Endothelial cell (in vitro differentiated cells): ENCODE measurements around the gene PEX7. TPM values are rescaled to one million over a fixed set of nuclear protein-coding genes. Genes with fewer than 3 reads are reported as not detected.

Experiments
- DNase-seq: peaks from one replicate; pipeline ENCODE4 v3.0.0; 2021; ENCODE audit warnings: low spot score
- H3K27ac Mint-ChIP-seq: one replicate; pipeline ENCODE4 v1.8.0; 2021; ENCODE audit warnings: mixed read lengths, inconsistent platforms; ENCODE audit not compliant: unreplicated experiment
- H3K27me3 Mint-ChIP-seq: one replicate; pipeline ENCODE4 v1.8.0; 2021; ENCODE audit warnings: mild to moderate bottlenecking, moderate library complexity, mixed read lengths, inconsistent platforms; ENCODE audit not compliant: unreplicated experiment
- H3K36me3 Mint-ChIP-seq: one replicate; pipeline ENCODE4 v1.8.0; 2021; ENCODE audit warnings: mild to moderate bottlenecking, low read depth, mixed read lengths, inconsistent platforms; ENCODE audit not compliant: unreplicated experiment
- H3K4me1 Mint-ChIP-seq: one replicate; pipeline ENCODE4 v1.8.0; 2021; ENCODE audit warnings: mild to moderate bottlenecking, mixed read lengths, inconsistent platforms; ENCODE audit not compliant: unreplicated experiment
- H3K4me3 Mint-ChIP-seq: one replicate; pipeline ENCODE4 v1.8.0; 2021; ENCODE audit warnings: mild to moderate bottlenecking, mixed read lengths, inconsistent platforms; ENCODE audit not compliant: unreplicated experiment
- H3K9me3 Mint-ChIP-seq: one replicate; pipeline ENCODE4 v1.8.0; 2021; ENCODE audit warnings: mixed read lengths, inconsistent platforms; ENCODE audit not compliant: unreplicated experiment
- long read RNA-seq: library from polyadenylated mRNA; unstranded; transcript quantifications from one replicate; pipeline ENCODE4 v2.0.0, GENCODE V29; 2020; ENCODE audit not compliant: unreplicated experiment
- total RNA-seq: library from RNA; stranded (reverse); fragmentation: NEBNext Ultra II Directional; extraction: Animal tissue kit (Norgen Biotek cat#: 25700); gene quantifications from one replicate; pipeline ENCODE4 v1.2.1, GENCODE V29; 2021; ENCODE audit not compliant: unreplicated experiment
- TF ChIP-seq, protein P1 (sequence below): fragments of 200-600 bp; sonication (generic); IDR thresholded peaks from one replicate; pipeline ENCODE4 v1.5.0; 2021; ENCODE audit warnings: antibody characterized with exemption; ENCODE audit not compliant: unreplicated experiment

Gene PEX7, protein sequence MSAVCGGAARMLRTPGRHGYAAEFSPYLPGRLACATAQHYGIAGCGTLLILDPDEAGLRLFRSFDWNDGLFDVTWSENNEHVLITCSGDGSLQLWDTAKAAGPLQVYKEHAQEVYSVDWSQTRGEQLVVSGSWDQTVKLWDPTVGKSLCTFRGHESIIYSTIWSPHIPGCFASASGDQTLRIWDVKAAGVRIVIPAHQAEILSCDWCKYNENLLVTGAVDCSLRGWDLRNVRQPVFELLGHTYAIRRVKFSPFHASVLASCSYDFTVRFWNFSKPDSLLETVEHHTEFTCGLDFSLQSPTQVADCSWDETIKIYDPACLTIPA
- 3.7 TPM for total RNA-seq
- long read RNA-seq, partial matches to known transcripts: 0 of 1 reads
- long read RNA-seq, other reads (novel, unspliced or antisense): 0 of 1 reads

GRCh38 chr6:136822376-136823127, at the start of gene PEX7:
Gene PEX7, plus strand, starts transcription at chr6:136822592. Its CDS starts 74 bp downstream, at chr6:136822666.
- Mint-ChIP-seq H3K27ac (peak within 1 kb of the TSS; percentile 73), H3K27me3 (peaks cover 2% of the 10 kb centered on the region), H3K9me3 (no peaks in the 10 kb centered on the region), H3K36me3 (no peaks in the 10 kb centered on the region), H3K4me1 (peaks cover 7% of the 10 kb centered on the region), H3K4me3 (peak within 1 kb of the TSS; percentile 90)
- TF ChIP-seq, protein P1, sequence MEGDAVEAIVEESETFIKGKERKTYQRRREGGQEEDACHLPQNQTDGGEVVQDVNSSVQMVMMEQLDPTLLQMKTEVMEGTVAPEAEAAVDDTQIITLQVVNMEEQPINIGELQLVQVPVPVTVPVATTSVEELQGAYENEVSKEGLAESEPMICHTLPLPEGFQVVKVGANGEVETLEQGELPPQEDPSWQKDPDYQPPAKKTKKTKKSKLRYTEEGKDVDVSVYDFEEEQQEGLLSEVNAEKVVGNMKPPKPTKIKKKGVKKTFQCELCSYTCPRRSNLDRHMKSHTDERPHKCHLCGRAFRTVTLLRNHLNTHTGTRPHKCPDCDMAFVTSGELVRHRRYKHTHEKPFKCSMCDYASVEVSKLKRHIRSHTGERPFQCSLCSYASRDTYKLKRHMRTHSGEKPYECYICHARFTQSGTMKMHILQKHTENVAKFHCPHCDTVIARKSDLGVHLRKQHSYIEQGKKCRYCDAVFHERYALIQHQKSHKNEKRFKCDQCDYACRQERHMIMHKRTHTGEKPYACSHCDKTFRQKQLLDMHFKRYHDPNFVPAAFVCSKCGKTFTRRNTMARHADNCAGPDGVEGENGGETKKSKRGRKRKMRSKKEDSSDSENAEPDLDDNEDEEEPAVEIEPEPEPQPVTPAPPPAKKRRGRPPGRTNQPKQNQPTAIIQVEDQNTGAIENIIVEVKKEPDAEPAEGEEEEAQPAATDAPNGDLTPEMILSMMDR: peak; percentile 70
- peak; percentile 86 for DNase-seq

DNA sequence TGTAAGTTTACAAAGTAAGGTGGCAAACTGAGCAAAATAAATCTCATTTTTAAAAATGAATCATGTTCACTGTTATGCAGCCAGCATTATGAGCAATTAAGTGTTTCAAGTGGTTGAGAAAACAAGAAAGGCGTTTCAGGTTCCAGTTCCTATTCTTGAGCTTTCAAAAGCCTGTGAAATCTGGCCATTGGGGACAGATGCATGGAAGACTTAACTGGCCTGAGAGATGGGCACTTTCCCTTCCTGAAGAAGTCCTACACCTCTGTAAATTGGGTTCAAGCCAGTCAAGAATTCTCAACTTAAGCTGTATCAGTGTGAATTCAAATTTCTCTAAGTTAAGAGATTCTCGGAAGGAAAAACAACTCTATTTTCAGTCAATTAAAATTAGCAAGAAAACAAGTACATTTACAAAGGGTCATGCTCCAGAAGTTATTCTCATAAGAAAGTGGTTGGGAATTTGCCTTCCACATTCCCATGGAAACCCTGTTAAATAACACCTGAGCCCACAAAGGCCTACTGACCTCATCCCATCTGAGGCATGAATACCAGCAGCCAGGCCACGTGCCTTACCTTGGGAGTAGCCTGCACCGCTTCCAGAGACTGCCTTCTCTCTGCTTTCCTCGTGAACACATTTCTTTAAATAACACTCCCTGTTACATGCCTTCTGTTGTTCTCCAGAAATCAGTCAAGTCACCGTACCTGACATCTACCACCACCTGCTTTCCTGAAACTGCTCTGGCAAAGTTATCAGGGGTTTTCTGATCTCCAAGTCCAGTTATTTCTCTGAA, 49.5 kb upstream of the PEX7 start:
- no peak for DNase-seq
- TF ChIP-seq, protein P1: no peak

GRCh38 chr6:136773473-136773796, 49.0 kb upstream of the PEX7 start:
- no peak overlapping the region for H3K4me3 Mint-ChIP-seq
- TF ChIP-seq, protein P1: no peak
- H3K4me1 Mint-ChIP-seq: no peaks in the 10 kb centered on the region
- DNase-seq: no peak
- no peak overlapping the region for H3K27ac Mint-ChIP-seq
- H3K9me3 Mint-ChIP-seq: no peaks in the 10 kb centered on the region
- no peaks in the 10 kb centered on the region for H3K27me3 Mint-ChIP-seq
- no peaks in the 10 kb centered on the region for H3K36me3 Mint-ChIP-seq

More for the DNA sequence above, 49.5 kb upstream of the PEX7 start:
- Mint-ChIP-seq H3K4me1 (no peaks in the 10 kb centered on the region), H3K4me3 (no peak overlapping the region), H3K27ac (no peak overlapping the region), H3K27me3 (no peaks in the 10 kb centered on the region), H3K9me3 (no peaks in the 10 kb centered on the region), H3K36me3 (no peaks in the 10 kb centered on the region)

GRCh38 chr6:136774228-136775041, 48.0 kb upstream of the PEX7 start:
- Mint-ChIP-seq H3K27ac (no peak overlapping the region), H3K4me1 (no peaks in the 10 kb centered on the region), H3K27me3 (no peaks in the 10 kb centered on the region), H3K4me3 (no peak overlapping the region), H3K9me3 (no peaks in the 10 kb centered on the region), H3K36me3 (no peaks in the 10 kb centered on the region)
- no peak for DNase-seq
- TF ChIP-seq, protein P1: no peak
